Measurements from ENCODE around the gene MYRIP.

DNA sequence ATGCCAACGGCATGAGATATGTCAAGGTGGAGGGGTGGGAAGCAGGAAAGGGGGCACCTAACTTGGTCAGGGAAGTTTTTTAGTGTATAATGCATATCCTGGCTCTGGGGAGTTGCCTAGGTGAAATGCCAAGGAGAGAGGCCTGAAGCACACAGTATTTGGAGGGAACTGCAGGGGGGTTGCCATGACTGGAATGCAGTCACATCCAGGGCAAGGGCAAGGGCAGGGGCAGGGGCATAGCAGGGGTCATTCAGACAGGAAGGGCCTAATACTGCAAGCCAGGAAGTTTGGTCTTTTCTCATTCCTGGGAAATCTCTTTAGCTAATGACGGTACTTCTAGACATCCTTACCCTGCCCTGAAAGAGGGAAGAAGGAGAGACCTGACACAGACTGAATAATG lies 60.5 kb downstream of the MYRIP start:
- TF ChIP-seq CTCF (conservative IDR thresholded peaks at IDR 0.05 in 1 of 2, IDR thresholded peaks at IDR 0.05 in 1 of 2; ENCODE audit: extremely low read depth in 1 of 2, insufficient read depth in 1 of 2, low read depth in 1 of 2, low read length in 2 of 2) (no peak), EZH2 (IDR thresholded peaks at IDR 0.05; ENCODE audit: borderline replicate concordance, low read length) (no peak)
